GM18909 (cell line): Measurements from ENCODE around the gene CTNND2.
A peak's percentile ranks its signal among the peaks of the same experiment; 100 is the strongest.

Source experiments
- ATAC-seq: cut with Tn5 transposase; IDR thresholded peaks from one replicate; pipeline ENCODE4 v1.9.1; 2021; ENCODE audit warnings: mild to moderate bottlenecking; ENCODE audit not compliant: unreplicated experiment, poor library complexity

CTNND2 gene

DNA sequence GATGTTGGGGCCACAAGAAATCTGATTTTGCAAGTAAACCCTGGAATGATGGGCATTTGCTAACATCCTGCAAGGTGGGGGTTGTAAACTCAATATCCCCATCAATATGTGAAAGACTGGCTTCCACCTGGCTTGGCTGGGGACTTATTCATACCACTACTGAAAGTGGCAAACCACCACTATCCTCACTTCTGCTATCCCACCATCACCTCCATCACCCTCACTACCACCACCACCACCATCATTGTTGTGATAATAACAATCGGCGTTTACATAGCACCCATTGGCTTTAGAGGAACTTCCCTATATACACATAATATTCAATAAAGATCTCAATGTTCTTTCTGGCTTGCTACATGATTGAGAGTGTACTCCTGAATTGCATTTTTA is 918.5 kb downstream of the CTNND2 start:
- ATAC-seq, result peak; percentile 56

DNA sequence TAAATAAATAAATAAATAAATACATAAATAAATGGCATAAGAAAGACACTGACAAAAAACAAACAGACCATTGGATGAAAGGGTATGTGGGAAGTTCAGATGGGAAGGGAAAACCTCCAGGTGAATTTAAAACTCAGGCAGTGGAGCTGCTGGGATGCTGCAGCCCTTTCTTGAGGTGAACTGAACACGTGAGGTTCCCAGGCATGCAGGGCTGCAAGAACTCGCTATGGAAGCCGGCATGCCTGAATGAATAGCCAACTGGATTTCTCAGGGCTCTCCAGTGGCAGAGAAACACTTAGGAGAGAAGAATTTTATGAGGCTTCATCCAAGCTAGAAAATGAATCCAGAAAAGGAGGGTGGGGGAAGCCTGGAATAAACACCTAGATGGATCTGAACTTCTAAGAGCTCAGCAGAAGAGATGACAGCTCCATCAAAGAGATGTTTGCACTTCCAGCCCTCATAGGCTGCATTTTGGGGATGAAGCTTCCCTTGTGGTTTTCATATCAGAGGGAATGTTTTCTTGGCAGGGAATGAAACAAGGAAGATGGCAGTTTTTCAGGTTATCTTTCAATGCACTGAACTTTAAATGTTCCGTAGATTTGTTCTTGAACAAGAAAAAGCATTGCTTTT is 919.0 kb downstream of the CTNND2 start:
- no peak for ATAC-seq

DNA sequence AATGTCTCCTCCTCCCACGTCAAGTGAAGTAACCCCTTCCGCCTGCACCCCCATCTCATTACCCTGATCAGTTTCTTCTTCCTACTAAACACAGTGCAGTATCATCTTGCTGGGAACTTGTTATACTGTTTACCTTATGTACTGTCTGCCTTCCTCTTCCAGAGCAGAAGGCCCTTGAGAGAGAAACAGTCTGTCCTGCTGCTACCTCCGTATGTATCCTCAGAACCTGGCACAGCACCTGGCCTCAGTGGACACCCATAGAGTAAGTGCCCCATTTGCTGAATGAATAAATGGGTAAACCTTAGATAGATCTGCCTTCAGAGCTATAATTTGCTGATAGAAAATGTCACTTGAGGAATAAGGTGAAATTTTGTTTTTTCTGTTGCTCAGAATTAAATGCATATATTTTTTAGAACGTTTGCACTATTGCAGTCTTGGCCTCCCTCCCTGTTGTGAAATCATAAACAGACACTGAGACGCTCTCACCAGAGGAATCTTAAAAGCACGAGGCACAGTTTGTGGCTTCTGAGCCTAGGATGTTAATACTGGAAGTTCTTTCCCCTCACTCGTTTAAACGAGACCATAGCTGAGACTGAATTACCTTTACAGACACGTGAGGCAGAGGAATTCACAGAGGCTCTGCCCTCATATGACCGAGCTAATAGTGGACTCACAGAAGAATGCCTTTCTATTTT is 920.1 kb downstream of the CTNND2 start:
- ATAC-seq, result no peak

DNA sequence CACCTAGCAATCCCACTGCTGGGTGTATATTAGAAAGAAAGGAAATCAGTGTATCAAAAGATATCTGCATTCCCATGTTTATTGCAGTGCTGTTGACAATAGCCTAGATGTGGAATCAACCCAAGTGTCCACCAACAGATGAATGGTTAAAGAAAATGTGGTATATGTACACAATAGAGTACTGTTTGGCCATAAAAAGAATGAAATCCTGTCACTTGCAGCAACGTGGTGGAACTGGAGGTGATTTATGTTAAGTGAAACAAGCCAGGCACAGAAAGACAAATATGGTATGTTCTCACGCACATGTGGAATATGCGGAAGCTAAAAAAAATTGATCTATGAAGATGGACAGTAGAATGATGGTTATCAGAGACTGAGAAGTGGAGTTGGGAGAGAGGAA is 921.6 kb downstream of the CTNND2 start:
- ATAC-seq, result no peak

DNA sequence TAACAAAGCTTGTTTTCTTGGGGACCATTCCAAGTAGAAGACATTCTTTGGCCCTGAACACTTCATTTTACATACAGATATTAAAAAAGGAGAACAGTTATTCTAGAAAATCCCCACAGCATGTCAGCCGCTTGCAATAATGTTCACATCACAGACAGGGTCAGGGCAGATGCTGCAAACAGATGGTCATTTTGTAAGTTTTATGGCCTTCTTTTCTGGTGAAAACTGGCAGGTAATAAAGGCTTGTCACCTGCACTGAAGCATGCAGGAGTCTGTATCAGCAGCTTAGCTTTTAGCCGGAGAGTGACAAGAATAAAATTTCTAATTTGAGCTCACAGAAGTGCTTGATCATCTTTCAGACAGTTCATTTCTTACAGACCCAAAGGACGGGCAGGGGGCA is 922.3 kb downstream of the CTNND2 start:
- ATAC-seq, result no peak

DNA sequence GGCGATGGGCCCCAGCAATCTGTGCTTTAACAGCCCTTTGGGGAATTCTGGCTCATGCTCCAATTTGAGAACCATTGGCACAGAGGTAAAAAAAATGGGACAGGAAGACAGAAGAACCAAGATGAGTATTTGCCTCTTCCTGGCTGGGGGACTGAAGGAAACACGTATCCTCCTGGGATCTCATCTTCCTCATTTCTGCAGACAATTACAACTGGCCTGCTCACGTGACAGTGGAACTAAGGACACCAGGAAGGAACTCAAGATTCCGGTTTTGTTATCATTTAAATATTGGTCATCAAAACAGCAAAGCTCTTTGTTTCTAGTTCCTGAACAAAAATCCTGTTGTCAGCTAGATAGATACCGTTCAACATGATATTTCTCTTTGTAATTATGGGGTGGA is 927.2 kb downstream of the CTNND2 start:
- no peak for ATAC-seq

DNA sequence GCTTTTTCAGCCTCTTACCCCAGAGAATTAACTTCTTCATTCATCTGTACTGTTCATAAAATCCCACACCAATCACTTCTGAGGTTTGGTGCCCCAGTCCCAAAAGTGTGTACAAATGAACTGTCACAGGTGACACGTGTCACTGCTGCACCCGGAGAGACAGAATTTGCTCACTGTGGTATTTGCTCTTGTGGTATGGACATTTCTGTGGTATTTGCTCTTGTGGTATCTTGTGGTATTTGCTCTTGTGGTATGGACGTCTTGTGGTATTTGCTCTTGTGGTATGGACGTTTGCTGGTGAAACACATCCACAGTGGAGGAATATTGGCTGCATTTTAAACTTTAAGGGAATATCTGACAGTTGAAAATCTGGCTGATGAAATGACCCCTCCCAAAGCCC is 928.3 kb downstream of the CTNND2 start:
- ATAC-seq, result no peak

DNA sequence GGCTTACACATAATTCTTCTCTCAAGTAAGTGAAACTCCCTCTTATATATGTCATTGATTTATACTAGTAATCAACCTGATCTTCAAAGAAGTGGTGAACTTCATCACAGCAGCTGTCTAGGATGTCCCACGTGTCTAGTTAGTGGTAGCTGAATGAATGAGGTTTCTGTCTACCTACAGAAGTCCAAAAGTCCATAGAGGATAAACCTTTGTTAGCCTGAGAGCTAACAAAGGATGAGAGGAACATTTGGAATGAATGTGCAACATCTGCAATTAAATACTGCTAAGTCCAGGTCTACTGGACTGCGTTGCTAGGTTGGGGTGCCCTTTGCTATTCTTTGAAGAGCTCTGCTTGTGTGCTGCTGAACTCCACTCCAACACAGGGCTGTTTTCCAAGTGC is 929.4 kb downstream of the CTNND2 start:
- ATAC-seq, result no peak

DNA sequence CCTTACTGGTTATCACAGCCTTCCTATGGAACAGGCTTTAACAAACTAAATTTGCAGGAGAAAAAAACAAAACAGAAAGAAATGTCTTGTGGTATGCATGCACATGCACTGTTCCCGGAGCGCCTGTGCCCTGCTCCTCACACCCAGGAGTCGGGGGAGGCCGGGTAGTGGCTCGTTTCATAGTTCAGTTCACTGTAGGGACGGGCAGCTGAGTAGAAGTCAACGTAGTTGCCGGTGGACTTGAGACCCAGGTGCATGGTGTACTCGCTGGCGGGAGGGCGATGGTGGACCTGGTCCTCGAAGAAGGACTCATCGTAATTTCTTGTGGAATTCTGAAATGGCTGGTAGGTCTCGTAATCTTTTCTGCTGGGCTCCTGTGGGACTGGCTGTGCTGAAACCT is 930.9 kb downstream of the CTNND2 start:
- no peak for ATAC-seq

DNA sequence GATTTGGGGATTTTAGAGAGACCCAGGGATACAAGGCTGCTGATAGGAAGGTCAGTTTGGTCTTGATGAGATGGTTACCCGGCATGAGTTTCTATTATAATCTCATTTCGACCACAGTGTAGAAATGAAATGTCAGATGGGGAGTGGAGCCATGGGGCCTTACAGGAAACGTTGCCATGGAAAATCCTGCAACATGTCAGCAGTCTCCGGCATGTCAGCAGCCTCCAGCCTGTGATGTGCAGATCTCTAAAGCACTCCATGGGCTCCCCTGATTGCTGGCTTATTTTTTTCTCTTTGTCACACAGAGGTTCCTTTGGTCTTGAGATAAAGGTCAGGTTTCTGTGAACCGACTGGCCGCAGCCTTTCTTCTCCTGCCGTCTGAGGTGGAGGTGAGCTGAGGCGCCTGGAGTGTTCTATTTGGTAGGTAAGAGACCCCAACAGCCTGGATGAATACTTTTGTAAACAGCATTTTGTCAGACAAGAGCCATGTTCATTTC is 934.5 kb downstream of the CTNND2 start:
- ATAC-seq, result no peak

DNA sequence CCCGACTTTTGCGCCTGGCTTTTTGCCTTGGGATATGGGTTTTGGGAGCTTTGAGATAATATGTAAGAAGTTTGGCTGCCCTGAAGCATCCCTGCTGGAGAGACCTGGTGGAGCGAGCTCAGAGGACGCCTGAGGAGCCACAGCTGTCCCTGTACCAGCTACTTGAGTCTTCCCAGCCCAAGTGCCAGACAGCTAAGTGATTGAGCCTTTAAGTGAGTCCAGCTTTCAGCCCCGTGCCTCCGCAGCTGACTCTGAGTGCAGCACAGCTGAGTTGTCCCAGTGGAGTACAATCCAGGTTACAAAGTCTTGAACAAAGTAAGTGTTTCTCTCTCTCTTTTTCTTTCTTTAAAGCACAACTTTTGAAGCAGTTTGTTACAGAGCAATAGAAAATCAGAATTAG is 939.4 kb downstream of the CTNND2 start:
- no peak for ATAC-seq

DNA sequence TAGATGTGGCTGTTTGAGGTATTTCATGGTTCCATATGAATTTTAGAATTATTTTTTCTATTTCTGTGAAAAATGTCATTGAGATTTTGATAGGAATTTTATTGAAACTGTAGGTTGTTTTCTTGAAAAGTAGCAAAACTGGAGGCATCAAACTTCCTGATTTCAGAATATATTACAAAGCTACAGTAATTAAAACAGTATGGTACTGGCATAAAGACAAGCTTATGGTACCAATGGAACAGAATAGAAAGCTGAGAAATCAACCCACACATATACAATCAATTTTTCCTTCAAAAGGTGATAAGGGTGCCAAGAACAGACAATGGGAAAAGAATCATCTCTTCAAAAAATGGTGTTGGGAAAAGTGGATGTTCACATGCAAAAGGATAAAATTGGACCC is 945.5 kb downstream of the CTNND2 start:
- ATAC-seq, result no peak

DNA sequence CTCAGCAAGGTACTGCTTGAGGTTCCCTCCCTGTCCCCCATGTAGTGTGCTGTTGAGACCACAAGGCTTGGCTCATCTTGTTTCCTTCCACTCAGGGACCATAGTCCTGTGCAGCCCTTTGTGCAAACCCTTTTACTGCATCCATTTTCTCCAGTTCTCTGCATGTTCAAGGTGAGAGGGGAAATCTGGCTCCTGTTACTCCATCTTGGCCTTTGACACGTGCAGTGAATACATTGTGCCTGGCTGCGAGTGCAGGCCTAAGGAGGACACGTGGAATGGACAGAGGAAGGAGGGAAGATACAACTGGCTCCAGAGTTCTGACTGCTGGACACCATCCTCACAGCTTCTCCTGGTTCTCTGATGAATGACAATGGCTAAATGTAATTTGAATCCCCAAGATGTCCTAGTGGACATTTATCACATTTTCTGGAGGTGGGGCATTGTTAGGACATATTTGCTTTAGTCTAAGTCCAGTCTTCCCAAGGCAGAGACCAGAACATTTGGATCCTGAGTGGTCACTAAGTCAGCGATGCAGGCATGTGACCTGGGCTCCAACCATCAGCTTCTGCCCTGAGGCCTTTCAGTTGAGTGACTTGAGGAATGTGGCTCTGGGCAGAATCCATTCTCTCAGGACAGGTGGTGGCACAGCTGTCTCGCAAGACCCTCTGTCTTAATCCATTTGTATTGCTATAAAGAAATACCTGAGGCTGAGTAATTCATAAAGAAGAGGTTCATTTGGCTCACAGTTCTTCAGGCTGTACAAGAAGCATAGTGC is 954.2 kb downstream of the CTNND2 start:
- ATAC-seq, result no peak

DNA sequence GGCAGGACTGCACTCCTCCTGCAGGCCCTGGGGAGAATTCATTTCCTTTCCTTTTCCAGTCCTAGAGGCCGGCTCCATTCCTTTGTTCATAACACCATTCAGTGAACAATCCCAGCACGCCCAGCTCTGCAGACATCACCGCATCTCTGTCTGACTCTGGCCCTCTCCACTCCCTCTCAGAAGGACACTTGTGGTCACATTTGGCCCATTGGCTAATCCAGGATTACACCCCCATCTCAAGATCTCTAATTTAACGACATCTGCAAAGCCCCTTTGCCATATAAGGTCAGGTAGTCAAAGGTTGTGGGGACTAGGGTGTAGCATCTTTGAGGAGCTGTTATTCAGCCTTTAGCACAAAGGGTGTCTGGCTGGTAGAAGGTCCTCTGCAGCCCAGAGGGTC is 958.2 kb downstream of the CTNND2 start:
- no peak for ATAC-seq

DNA sequence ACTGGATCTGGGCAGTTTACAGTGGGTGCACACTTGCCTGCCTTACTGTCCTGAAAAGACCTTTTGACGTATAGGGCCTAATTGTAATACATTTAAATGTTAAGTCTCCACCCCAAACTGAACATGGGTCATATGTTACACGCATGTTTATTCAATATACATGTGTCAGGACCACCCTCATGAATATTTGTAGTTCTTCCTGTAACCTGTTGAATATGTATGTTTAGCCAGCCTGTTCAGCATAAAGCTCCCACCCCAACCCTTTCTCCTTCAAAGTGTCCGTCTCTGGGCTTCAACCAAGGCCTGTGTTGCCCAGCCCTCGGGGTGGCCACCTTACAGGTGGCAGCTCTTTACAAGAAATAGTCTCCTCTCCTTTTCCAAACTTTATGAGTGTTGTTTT is 962.3 kb downstream of the CTNND2 start:
- ATAC-seq, result no peak

DNA sequence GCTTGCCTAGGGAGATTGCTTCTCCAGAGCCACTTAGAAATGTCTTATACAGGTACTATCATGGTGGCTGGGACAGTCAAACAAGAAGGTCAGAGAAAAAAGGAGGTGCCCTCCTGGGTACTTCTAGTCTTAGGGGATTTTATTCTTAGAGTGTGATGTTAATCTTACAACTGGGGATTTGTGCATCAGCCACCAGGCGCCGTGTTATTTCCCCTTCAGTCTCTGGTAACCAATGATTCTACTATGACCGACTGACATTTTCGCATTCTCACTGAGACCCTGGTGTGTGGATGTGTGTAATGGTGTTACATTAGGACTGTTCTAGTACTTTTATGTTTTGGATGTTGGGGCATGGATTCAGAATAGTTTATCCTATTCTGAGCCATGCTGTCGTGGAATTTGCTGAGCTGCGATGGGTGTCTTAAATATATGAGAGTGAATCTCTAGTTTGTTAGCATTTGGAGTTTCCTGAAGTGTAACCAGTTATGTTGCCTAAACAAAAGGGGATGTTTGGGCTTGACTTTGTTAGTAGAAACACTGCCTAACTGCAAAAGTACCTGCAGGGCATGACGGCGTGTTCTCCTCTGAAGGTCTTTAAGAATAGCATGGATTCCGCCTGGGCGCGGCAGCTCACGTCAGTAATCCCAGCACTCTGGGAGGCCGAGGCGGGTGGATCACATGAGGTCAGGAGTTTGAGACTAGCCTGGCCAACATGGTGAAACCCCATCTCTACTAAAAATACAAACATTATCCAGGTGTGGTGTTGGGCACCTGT is 968.0 kb downstream of the CTNND2 start:
- no peak for ATAC-seq

DNA sequence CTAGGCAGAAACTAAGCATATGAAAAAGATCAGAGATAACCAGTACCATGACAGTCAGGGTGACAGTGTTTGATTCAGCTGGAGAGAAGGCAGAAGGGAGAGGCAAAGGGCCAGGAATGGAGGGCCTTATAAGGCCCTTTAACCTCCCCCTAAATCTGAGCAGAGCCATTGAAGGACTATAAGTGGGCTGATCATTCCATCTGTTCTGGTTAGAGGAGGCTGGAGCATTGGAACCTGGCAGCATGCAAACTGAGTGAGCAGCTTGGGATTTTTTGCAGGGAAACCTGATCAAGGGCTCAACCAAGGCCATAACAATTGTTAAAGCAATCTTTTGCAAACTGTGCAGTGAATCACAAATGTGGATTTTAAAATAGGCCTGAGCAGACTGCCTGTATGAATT is 968.7 kb downstream of the CTNND2 start:
- ATAC-seq, result no peak

DNA sequence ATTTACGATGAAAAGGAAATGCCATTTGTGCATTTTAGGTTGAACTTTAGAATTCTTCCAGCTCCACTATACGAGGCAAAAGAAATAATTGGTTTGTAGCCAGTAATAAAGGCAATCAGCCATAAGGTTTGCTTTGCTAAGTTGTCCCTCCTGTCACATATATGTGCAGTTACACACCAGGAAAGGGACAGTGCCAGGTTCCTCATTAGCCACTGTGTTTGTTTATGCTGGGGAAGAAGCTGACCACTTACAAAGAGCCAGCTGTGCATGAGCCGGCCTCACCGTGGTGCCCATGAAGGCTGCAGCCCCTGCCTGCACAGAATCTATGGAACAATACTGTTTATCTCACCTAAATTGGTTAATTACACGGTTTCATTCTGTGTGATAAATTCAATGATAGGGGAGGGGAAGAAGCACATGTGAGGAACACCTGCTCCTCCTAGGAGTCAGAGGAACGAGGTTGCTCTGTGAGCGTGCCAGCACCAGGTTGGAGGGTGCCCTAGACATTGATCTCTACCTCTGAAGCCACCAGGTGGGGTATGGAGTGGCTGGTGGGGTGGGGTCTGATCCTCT is 969.4 kb downstream of the CTNND2 start:
- no peak for ATAC-seq

DNA sequence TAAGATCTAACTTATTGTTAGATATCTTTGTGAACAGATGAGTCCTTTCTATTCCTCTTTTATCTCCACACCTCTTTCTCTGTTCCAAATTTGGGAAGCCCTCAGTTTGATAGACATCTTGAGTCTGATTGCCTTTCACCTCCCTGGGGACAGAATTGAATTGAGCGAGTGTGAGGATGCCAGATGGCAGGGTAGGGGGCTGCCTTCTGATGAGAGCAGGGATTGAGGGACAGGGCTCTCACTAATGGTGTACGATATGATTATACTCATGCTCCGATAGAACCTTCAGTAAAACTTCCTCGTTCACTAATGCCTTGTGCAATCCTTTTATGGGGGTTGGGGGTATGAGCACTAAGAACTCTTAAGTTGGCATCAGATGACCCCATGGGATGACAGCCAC is 971.1 kb downstream of the CTNND2 start:
- no peak for ATAC-seq

DNA sequence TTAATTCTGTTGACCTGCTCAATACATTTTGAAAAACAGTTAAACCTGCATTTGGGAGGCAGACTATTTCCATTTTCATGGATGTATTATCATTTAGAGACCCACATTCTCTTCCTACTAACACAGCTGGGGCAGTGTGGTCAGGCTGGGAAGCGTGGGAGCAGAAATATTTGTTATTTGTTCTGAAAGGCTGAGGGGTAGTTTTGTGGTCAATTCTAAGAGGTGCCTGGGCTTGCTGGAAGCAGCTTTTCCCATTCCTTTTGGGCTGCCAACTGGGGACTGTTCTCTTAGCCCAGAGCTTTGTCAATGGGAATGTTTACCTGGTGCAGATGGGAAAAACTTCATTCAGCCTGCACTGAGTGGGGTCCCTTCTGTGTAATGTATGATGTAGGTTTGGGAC is 971.8 kb downstream of the CTNND2 start:
- no peak for ATAC-seq
